Gastrocnemius medialis (tissue), 4 donors: ENCODE data around the gene TMEM236. TPM values are rescaled to one million over a fixed set of nuclear protein-coding genes. Genes with fewer than 3 reads are reported as not detected.

Source experiments
- ATAC-seq, 2 donors: fragments of 150-250 bp; one replicate each; pipeline ENCODE4 v1.9.1; 2016
- DNase-seq, 2 donors: peaks; one replicate each; pipeline ENCODE4 v3.0.0-alpha.2; 2019
- H3K27ac ChIP-seq, 4 donors: fragments of 200-600 bp; sonication (generic); 1 replicate in 1 of 4; 2 replicates in 3 of 4; pipeline ENCODE4 v1.5.1; 2016 to 2018; ENCODE audit warnings: mild to moderate bottlenecking in 2 of 4, moderate library complexity in 1 of 4
- H3K27me3 ChIP-seq, 3 donors: fragments of 200-600 bp; sonication (generic) in 2 of 3; 1 replicate in 1 of 3; 2 replicates in 2 of 3; pipeline versions ENCODE4 v1.5.1 to v1.6.0; 2016 to 2019; ENCODE audit warnings: mild to moderate bottlenecking in 1 of 3, moderate library complexity in 1 of 3
- H3K36me3 ChIP-seq, 2 donors: fragments of 200-600 bp; sonication (generic) in 1 of 2; one replicate each; pipeline ENCODE4 v1.5.1; 2017 to 2018
- H3K4me1 ChIP-seq, 2 donors: fragments of 200-600 bp; sonication (generic) in 1 of 2; one replicate each; pipeline ENCODE4 v1.5.1; 2016 to 2017; ENCODE audit warnings: mild to moderate bottlenecking in 2 of 2
- H3K4me3 ChIP-seq, 4 donors: fragments of 200-600 bp; sonication (generic) in 3 of 4; 1 replicate in 1 of 4; 2 replicates in 3 of 4; pipeline ENCODE4 v1.5.1; 2016 to 2019; ENCODE audit warnings: mild to moderate bottlenecking in 2 of 4
- H3K9me3 ChIP-seq, 3 donors: fragments of 200-600 bp; sonication (generic) in 2 of 3; 1 replicate in 1 of 3; 2 replicates in 2 of 3; pipeline ENCODE4 v1.5.1; 2016 to 2019
- POLR2A ChIP-seq, 2 donors: fragments of 450-650 bp; IDR thresholded peaks; one replicate each; pipeline ENCODE4 v1.6.1; 2017; ENCODE audit warnings: antibody characterized with exemption in 2 of 2, mild to moderate bottlenecking in 2 of 2, moderate library complexity in 2 of 2
- in situ Hi-C, 4 donors: fragments of 200-750 bp; cut with MboI; loops; one replicate each; pipeline versions ENCODE4 v1.15.0 to v1.8.0; 2017; ENCODE audit warnings: low sequenced_read_pairs in 4 of 4
- intact Hi-C: fragments of 100-400 bp; cut with DNase I; formaldehyde crosslinking; loops from one replicate; pipeline ENCODE4 v1.15.1; 2023; ENCODE audit warnings: low total_unique reads
- total RNA-seq, 4 donors: library from RNA; depleted of rRNA; stranded (reverse); fragments of >200 nt; gene quantifications; one replicate each; pipeline versions ENCODE4 v1.1.0 to v1.2.3, GENCODE V29; 2016
- TF ChIP-seq, protein P1 (sequence below), 5 experiments: fragments of 450-650 bp in 3 of 5; fragments of 200-600 bp in 2 of 5; sonication (generic) in 2 of 5; IDR thresholded peaks in 4 of 5; conservative IDR thresholded peaks in 1 of 5; 1 replicate in 4 of 5; 2 replicates in 1 of 5; pipeline ENCODE4 v1.5.1; 2016 to 2019; ENCODE audit warnings: antibody characterized with exemption in 5 of 5, mild to moderate bottlenecking in 3 of 5, moderate library complexity in 3 of 5

Gene TMEM236
- total RNA-seq, 4 donors from 2014 or later, result 0.27 to 0.98 (median 0.64) TPM

DNA sequence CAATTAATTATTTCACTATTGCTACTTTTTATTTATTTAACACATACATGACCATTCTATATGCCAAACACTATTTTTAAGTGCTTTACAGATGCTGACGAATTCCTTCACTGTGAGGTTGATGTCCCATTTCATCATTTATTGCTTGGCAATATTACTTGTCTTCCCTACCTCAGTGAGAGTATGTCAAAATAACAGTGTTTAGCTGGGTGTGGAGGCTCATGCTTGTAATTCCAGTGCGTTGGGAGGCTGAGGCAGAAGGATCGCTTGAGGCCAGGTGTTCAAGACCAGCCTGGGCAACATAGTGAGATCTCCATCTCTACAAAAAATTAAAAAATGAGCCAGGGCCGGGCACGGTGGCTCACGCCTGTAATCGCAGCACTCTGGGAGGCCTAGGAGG lies 37.4 kb downstream of the TMEM236 start:
- ATAC-seq (no peak), DNase-seq (no peak)
- intact Hi-C loops (no loop called here), in situ Hi-C loops (no loop called here)
- Histone ChIP-seq H3K4me3 (no peak overlapping the region), H3K36me3 (no peaks in the 10 kb centered on the region), H3K27ac (no peak overlapping the region), H3K4me1 (peaks cover 15 to 17% of the 10 kb centered on the region in 2 donors), H3K9me3 (no peaks in the 10 kb centered on the region), H3K27me3 (no peaks in the 10 kb centered on the region)
- no peak for TF ChIP-seq POLR2A (IDR thresholded peaks at IDR 0.05)
- TF ChIP-seq, protein P1, sequence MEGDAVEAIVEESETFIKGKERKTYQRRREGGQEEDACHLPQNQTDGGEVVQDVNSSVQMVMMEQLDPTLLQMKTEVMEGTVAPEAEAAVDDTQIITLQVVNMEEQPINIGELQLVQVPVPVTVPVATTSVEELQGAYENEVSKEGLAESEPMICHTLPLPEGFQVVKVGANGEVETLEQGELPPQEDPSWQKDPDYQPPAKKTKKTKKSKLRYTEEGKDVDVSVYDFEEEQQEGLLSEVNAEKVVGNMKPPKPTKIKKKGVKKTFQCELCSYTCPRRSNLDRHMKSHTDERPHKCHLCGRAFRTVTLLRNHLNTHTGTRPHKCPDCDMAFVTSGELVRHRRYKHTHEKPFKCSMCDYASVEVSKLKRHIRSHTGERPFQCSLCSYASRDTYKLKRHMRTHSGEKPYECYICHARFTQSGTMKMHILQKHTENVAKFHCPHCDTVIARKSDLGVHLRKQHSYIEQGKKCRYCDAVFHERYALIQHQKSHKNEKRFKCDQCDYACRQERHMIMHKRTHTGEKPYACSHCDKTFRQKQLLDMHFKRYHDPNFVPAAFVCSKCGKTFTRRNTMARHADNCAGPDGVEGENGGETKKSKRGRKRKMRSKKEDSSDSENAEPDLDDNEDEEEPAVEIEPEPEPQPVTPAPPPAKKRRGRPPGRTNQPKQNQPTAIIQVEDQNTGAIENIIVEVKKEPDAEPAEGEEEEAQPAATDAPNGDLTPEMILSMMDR (IDR thresholded peaks at IDR 0.05 in 4 of 5, conservative IDR thresholded peaks at IDR 0.05 in 1 of 5), result no peak

DNA sequence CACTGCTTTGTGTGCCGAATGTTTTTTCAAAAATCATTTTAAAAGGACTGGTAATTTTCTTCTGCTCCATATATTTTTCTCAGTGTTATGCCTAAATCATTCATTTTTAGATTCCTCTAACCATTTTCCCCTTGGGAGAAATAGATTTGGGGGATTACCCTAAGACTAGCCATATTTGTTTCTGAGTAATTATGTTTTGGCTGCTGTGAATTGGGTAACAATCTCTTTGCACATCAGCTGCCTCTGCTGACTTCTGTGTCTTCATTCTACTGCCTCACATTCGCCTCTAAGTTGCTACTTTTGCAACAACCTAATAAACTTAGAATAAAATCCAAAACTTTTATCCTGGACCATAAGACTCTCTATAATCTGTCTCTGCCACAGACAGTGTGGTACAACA lies 38.6 kb downstream of the TMEM236 start:
- Histone ChIP-seq H3K9me3 (no peaks in the 10 kb centered on the region), H3K27me3 (no peaks in the 10 kb centered on the region), H3K36me3 (no peaks in the 10 kb centered on the region), H3K27ac (no peak overlapping the region), H3K4me3 (no peak overlapping the region), H3K4me1 (peaks cover 2 to 4% of the 10 kb centered on the region in 2 donors)
- no peak for TF ChIP-seq POLR2A (IDR thresholded peaks at IDR 0.05)
- TF ChIP-seq, protein P1 (IDR thresholded peaks at IDR 0.05 in 4 of 5, conservative IDR thresholded peaks at IDR 0.05 in 1 of 5), result no peak
- no peak for ATAC-seq
- in situ Hi-C loops, result no loop called here
- DNase-seq, result no peak
- intact Hi-C loops, result no loop called here

DNA sequence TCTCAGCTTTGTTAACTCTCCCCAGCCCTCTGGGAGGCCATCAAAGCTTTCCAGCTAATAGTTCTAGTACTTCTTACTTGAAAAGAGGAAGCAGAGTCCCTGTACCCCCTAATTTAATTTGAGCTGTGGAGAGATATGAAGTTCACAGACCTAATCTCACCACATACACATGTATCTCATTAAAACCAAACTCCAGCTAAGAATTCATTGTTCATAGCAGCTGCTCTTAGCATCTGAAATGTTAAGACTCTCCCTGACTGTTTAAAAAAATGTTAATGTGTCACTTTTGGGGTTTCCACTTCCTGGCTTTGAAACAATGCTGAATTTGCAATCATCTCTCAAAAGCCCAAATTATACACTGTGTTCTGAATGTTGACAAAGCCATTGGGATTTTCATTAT lies 41.0 kb downstream of the TMEM236 start:
- intact Hi-C loops (no loop called here), in situ Hi-C loops (no loop called here)
- Histone ChIP-seq H3K27me3 (no peaks in the 10 kb centered on the region), H3K36me3 (no peaks in the 10 kb centered on the region), H3K4me1 (no peaks in the 10 kb centered on the region), H3K4me3 (no peak overlapping the region), H3K27ac (no peak overlapping the region), H3K9me3 (no peaks in the 10 kb centered on the region)
- ATAC-seq (no peak), DNase-seq (no peak)
- TF ChIP-seq POLR2A (IDR thresholded peaks at IDR 0.05), result no peak
- TF ChIP-seq, protein P1 (IDR thresholded peaks at IDR 0.05 in 4 of 5, conservative IDR thresholded peaks at IDR 0.05 in 1 of 5), result no peak

DNA sequence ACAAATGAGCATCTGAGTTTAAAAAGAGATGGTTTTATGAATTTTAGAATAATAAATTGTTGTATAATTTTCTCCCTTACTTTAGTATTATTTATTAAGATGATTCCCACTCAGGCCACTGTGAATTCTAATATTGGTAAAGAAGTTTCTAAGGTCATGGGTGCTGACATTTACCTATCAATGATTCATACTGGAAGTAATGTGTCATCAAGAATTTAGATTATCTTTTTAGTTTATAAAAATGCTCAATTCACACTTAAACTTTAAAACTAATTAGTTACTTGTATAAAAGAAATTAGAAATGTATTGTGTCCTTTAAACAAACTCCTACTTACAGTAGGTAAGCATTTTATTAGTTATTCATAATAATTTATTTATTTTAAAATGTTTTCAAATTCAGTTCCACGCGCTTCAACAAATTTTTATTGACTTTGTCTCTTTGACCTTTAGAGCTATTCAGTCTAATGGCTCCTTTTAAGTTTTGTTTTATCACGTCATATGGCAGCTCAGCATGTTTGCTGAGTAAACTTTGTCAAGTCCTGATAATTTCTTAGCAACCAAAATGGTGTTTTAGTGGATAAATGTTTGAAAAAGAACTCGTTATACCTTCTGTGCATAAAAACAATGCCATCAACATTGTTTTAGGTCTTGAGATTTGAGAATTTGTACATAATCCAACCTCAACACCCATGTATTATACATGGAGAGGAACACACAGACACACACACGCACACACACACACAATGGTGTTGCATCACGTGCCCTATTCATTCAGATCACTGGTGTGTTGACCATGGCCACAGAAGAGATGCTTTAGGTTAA lies 42.0 kb downstream of the TMEM236 start:
- no peak for TF ChIP-seq POLR2A (IDR thresholded peaks at IDR 0.05)
- TF ChIP-seq, protein P1 (IDR thresholded peaks at IDR 0.05 in 4 of 5, conservative IDR thresholded peaks at IDR 0.05 in 1 of 5), result no peak
- DNase-seq (no peak), ATAC-seq (no peak)
- intact Hi-C loops, result no loop called here
- Histone ChIP-seq H3K9me3 (no peaks in the 10 kb centered on the region), H3K4me1 (no peaks in the 10 kb centered on the region), H3K27ac (no peak overlapping the region), H3K4me3 (no peak overlapping the region), H3K27me3 (no peaks in the 10 kb centered on the region), H3K36me3 (no peaks in the 10 kb centered on the region)
- in situ Hi-C loops, result no loop called here
